ENCODE measurements around the gene RBBP5.

The RBBP5 gene

GRCh38 chr1:205056956-205057568 is 64.7 kb downstream of the RBBP5 start:
- no peak for DNase-seq (ENCODE audit: low read depth in 2 of 2)

GRCh38 chr1:205056188-205056611 is 65.6 kb downstream of the RBBP5 start:
- no peak for DNase-seq (ENCODE audit: low read depth in 2 of 2)

DNA sequence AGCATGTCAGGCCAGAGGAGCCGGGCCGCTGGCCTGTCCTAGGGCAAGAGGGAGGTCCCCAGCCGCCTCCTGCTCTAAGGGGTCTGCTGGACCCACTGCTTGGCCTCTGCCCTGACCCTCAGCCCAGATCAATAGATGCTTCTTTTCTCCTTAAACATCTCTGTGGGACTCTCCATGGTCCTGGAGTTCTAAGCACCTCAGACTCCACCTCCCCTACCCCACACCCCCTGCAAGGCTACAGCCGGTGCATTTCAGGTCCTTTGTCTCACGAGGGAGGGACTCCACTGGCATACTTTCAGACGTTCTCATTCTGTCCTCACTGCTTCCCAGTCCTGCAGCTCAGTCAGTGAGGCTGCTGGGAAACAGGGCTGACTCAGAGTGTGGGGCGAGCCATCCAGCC is 67.8 kb downstream of the RBBP5 start:
- DNase-seq (ENCODE audit: low read depth in 2 of 2), result no peak

DNA sequence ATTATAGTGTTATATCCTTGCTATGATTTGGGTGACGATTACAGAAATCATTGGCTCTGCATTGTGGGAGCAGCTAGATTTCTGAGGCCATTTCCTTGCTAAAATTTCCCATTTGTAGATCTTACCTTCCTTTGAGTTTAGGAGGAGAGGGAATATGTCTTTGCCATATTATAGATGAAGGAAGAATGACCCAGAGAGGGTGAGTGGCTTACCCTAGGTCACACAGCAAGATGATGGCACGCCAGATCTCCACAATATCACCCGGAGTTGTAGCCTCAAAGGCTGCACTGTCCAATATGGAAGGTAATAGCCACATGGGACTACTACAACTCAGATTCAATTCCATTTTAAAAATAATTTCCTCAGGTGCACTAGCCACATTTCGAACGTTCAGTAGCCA is 68.5 kb downstream of the RBBP5 start:
- DNase-seq (ENCODE audit: low read depth in 2 of 2), result no peak

DNA sequence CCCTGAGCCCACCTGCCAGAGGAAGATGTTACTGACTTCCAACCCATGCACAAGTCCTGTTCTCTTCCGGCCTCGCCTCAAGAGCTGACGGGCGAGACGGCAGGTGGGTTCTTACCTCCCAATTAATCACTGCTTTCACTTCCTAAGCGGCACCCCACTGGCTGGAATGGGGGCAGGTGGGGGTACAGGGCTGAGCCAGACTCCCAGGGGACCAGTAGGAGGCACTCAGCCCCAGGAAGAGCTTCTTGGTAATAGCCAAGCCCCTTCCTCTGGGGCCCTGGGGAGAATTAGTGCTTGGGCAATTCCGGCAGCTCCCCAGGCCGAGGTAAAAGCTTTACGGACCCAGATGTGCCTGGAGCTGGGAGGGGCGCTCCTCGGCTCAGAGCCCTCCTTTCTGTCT is 69.1 kb downstream of the RBBP5 start:
- DNase-seq (ENCODE audit: low read depth in 2 of 2), result no peak

DNA sequence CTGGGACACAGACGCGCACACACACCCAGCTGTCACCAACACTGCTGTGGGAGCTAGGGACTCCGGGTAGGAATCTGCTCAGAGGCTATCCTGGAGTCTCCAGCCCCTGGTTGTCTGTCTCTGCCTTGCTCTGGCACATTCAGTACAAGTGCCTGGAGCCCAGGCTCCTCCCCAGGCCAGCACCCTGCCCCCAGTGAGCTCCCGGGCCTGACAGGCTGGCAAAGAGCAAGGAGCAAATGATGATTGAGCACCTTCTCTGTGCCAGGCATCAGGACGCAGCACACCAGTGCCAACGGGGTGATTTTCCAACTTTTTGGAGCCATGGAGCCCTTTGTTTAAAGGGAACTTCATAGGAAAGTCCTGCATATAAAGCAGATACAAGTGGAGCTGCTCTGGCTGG is 72.3 kb downstream of the RBBP5 start:
- no peak for DNase-seq (ENCODE audit: low read depth in 2 of 2)

- DNase-seq (ENCODE audit: low read depth in 2 of 2), result no peak
Measured at GRCh38 chr1:205048382-205048781, 73.4 kb downstream of the RBBP5 start.

DNA sequence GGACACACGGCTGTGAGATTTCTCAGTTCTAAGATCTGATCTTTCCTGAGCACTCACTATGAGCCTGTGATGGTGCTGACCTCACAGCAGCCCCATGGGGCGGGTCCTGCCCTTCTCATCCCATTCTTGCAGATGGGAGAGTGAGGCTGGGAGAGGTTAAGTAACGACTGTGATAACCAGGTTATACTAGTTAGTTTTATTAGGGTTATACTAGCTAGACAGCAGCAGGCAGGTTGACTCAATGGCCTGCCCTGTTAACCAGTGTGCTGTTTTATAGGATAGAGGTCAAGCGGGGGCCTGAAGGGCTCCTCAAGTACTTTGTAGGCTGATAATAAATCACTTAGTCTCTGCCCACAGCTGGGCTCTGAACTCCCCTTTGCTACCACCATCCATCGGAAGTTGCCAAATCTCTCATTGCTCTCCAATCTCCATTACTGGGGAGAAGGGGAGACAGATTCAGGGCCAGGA is 74.0 kb downstream of the RBBP5 start:
- DNase-seq (ENCODE audit: low read depth in 2 of 2), result no peak

GRCh38 chr1:205046870-205047269 is 74.9 kb downstream of the RBBP5 start:
- DNase-seq (ENCODE audit: low read depth in 2 of 2), result no peak

GRCh38 chr1:205045146-205045545 is 76.6 kb downstream of the RBBP5 start:
- DNase-seq (ENCODE audit: low read depth in 2 of 2), result no peak

GRCh38 chr1:205044741-205045140 is 77.0 kb downstream of the RBBP5 start:
- DNase-seq (ENCODE audit: low read depth in 2 of 2), result no peak

- no peak for DNase-seq (ENCODE audit: low read depth in 2 of 2)
Measured at GRCh38 chr1:205043866-205044265, 77.9 kb downstream of the RBBP5 start.

DNA sequence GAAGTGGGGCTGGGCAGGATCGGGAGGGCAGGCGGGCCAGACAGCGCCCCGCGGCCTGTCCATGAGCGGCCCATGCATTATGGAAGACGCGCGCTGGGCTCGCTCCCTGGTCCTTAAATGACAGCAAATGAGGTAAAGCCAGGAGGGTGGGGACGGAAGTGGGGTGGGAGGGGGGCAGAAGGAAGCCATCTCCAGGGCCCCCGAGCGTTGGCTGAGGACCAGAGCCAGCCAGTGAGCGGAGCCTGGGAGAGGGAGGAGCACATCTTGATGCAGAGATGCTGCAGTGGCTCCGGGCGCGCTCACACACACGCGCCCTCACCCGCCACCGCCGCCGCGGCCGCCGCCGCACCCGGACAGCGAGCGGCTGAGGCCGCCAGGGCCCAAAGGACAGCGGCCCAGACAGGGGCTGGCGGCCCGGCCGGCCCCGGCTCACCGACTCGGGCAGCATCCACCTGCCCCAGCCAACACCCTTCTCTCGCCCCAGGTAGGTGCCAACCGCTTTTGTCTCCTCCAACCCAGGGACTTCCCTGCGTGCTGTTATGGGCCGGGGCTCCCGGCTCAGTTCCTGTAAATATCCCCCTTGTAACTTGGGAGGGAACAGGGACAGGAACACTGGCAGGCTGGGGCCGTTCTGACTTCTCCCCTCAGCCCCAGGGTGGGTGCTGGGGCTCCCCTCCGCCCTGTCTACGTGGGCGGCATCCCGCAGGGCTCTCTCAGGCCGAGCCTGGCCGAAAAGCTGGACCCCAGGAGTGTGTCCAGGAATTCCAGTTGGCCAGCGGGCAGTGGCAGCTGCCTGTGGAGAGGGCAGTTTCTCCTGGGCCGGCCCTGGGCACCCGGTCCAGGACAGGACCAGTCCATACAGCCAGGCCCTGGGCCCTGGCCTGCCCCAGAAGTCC is 78.6 kb downstream of the RBBP5 start, which contains the start of gene CNTN2:
TSS of gene CNTN2 (plus strand) at position 302 of the 896 bp plus-strand sequence. CDS start 9,974 bp downstream, outside the sequence.
- no peak for DNase-seq (ENCODE audit: low read depth in 2 of 2)

- no peak for DNase-seq (ENCODE audit: low read depth in 2 of 2)
Measured at GRCh38 chr1:205041998-205042910, 79.5 kb downstream of the RBBP5 start.

GRCh38 chr1:205041001-205041715 is 80.6 kb downstream of the RBBP5 start:
- no peak for DNase-seq (ENCODE audit: low read depth in 2 of 2)

DNA sequence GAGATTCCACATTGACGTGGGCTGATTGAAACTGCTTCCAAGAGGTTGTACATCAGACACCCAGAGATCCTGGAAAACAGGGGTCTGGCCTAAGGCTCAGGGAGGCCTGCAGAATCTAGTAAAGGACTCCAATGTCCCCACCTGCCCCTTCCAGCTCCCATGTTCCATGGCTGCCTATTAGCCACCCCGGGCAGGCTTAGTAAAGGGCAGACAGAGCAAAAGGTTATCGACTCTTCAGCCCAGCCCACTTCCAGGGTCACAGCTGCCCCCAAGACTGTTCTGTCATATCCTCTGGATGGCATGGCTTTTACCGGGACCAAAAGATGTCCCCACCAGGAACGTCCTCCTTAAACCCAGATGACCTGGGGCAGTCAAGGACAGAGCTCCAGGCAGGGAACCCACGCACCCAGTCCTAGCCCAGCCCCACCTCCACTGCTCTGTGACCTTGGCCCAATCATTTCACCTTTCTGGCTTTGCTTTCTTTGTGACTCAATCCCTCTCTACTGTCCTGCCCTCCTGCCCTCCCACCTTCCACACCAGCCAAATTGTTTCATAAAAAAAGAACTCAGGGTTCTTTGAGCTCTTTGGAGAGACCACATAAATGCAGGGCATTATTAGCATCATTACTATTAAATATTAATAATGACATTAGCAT is 83.5 kb downstream of the RBBP5 start:
- no peak for DNase-seq (ENCODE audit: low read depth in 2 of 2)

GRCh38 chr1:205037539-205037938 is 84.2 kb downstream of the RBBP5 start:
- no peak for DNase-seq (ENCODE audit: low read depth in 2 of 2)
